Right renal pelvis (tissue), 4 donors: ENCODE data around the gene ZNF670. TPM values are rescaled to one million over a fixed set of nuclear protein-coding genes. Genes with fewer than 3 reads are reported as not detected.
"Not testable (repeated sequence)": the region's sequence is repeated elsewhere in the genome, so short reads cannot be mapped to it uniquely, and the experiment has no call there.

Source experiments
- DNase-seq, 4 donors: peaks; one replicate each; pipeline ENCODE4 v3.0.0-alpha.2; 2013; ENCODE audit warnings: low read depth in 4 of 4, low spot score in 3 of 4, missing footprints in 1 of 4
- polyA plus RNA-seq, 4 donors: library from polyadenylated mRNA; unstranded; fragments of 120-200 nt; gene quantifications; one replicate each; pipeline ENCODE4 v1.2.1, GENCODE V29; 2013; ENCODE audit not compliant: insufficient read length in 4 of 4

Gene ZNF670
- polyA plus RNA-seq, 4 donors: 7.7 to 10.4 (median 9.8) TPM

DNA sequence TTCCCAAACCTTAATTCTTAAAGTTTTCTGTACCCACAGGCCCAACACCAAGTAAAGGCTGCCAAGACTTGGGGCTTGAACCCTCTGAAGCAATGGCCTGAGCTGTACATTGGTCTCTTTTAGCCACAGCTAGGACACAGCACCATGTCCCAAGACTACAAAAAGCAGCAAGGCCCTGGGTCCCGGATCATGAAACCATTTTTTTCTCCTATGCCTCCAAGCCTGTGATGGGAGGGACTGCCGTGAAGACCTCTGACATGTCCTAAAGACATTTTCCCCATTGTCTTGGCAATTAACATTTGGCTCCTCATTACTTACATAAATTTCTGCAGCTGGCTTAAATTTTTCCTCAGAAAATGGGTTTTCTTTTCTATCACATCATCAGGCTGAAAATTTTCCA, 30.9 kb downstream of the ZNF670 start:
- no peak for DNase-seq

DNA sequence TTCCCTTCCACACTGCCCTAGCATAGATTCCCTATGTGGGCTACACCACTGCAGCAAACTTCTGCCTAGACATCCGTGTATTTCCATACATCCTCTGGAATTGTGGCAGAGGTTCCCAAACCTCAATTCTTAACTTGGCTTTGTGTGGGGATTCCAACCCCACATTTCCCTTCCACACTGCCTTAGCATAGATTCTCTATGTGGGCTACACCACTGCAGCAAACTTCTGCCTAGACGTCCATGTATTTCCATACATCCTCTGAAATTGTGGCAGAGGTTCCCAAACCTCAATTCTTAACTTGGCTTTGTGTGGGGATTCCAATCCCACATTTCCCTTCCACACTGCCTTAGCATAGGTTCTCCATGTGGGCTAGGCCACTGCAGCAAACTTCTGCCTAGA, 31.4 kb downstream of the ZNF670 start:
- DNase-seq: no peak

DNA sequence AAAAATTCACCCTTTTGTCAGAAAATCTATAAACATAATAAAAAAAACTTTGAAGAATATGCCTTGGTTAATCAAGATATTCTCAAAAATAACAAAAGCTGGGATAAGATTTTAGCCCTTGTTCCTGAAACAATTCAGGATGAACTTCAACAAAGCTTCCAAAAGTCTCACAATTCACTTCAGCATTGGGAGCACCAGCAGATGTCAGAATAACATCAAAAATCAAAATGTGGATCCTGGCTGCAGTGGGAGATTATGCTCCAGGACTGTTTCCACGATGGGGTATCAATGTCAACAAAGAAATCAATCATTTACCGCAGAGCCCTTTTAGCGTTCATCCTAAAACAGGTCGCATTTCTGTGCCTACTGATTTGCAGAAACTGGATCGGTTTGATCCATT, 35.2 kb downstream of the ZNF670 start:
- DNase-seq: no peak

DNA sequence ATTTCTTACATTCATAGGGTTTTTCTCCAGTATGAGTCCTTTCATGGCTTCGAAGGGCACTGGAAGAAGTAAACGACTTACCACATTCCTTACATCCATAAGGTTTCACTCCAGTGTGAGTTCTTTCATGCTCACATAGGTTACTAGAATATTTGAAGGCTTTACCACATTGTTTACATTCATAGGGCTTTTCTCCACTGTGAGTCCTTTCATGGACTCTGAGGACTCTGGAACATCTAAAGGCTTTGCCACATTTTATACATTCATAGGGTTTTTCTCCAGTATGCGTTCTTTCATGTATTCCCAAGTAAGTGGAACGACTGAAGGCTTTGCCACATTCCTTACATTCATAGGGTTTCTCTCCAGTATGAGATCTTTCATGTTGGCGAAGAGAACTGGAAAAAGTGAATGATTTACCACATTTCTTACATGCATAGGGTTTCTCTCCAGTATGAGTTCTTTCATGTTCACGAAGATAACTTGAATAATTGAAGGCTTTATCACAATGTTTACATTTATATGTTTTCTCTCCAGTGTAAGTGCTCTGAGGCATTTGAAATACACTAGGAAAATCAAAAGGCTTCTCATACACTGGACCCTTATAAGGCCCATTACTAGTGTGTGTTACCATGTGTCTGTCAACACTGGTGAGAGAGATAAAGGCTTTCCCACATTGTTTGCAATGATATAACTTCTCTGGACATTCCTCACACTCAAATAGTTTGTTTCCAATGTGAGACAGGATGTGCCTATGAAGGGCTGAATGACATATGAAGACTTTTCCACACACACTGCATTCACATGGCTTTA, 40.9 kb downstream of the ZNF670 start:
- DNase-seq: no peak

DNA sequence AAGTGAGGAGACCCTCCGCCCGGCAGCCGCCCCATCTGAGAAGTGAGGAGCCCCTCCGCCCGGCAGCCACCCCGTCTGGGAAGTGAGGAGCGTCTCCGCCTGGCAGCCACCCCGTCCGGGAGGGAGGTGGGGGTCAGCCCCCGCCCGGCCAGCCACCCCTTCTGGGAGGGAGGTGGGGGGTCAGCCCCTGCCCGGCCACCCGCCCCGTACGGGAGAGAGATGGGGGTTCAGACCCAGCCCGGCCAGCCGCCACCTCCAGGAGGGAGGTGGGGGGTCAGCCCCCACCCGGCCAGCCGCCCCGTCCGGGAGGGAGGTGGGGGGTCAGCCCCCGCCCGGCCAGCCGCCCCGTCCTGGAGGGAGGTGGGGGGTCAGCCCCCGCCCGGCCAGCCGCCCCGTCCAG, 46.3 kb downstream of the ZNF670 start:
- DNase-seq: not testable (repeated sequence)

Other genes with a start within 250 kb of the ZNF670 start
- gene AHCTF1, start 146.9 kb downstream of the ZNF670 start, polyA plus RNA-seq: 10 to 100 TPM; 48.9 to 65.2 (median 54.1) TPM
- 1 to 10 TPM; 3.8 to 4.7 (median 3.9) TPM for gene ZNF695, start 70.8 kb downstream of the ZNF670 start, polyA plus RNA-seq
- 10 to 100 TPM; 14.1 to 16.1 (median 14.3) TPM for gene ZNF669, start 25.5 kb upstream of the ZNF670 start, polyA plus RNA-seq
- gene ZNF124, start 93.2 kb upstream of the ZNF670 start, polyA plus RNA-seq: 10 to 100 TPM; 21.8 to 32.0 (median 27.8) TPM
- gene VN1R5, start 177.3 kb upstream of the ZNF670 start, polyA plus RNA-seq: under 1 TPM in 2 of 4 donors, not detected in 2; 0.04 to 0.18 TPM